GM18519 (cell line): ENCODE data around the gene PACS2.
"Not testable (repeated sequence)": the region's sequence is repeated elsewhere in the genome, so short reads cannot be mapped to it uniquely, and the experiment has no call there.

Experiments
- ATAC-seq: cut with Tn5 transposase; IDR thresholded peaks from one replicate; pipeline ENCODE4 v1.9.1; 2021; ENCODE audit warnings: mild to moderate bottlenecking, moderate library complexity; ENCODE audit not compliant: unreplicated experiment, low FRiP score

PACS2 gene

DNA sequence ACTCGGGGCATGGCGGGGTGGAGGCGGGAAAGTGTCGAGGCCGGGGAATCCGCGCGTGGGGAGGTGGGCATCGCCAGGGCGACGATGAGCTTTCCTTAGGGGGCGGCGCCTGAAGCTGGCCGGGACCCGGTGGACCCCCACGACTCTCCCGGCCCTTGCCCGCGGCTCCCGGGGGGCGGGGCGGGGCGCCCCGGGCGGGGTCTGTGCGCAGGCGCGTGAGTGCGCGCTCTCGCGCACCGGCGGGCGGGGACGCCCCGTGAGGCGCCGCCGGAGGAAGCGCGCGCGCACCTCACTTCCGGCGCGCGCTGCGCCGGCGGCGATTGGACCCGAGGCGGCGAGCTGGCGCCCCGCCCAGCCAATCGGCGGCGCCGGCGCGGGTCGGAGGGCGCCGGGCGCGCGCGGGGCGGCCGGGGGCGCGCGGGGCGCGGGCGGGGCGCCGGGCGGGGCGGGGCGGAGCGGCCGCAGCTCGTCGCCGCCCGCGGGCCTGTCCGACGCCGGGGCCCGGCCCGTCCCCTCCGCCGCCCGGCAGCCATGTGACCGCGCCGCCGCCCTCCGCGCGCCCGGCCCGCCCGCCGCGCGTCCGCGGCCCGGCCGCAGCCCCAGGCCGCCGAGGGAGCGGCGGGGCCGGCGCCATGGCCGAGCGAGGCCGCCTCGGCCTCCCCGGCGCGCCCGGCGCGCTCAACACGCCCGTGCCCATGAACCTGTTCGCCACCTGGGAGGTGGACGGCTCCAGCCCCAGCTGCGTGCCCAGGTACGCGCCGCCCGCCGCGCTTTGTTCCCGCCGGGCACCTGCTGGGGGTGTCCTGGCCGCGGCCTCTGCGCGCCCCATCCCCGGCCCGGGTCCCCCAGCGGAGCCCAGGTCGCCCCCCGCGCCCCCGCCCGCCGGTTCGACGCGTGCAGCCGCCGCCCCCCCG, at the start of gene PACS2:
PACS2 (plus strand) TSS at position 462 of the 914 bp plus-strand sequence; CDS start at position 633, 171 bp downstream.
- ATAC-seq, result peak; percentile 54

- no peak for ATAC-seq
These were observed 46.6 kb upstream of the PACS2 start for GRCh38 chr14:105267820-105268548.

DNA sequence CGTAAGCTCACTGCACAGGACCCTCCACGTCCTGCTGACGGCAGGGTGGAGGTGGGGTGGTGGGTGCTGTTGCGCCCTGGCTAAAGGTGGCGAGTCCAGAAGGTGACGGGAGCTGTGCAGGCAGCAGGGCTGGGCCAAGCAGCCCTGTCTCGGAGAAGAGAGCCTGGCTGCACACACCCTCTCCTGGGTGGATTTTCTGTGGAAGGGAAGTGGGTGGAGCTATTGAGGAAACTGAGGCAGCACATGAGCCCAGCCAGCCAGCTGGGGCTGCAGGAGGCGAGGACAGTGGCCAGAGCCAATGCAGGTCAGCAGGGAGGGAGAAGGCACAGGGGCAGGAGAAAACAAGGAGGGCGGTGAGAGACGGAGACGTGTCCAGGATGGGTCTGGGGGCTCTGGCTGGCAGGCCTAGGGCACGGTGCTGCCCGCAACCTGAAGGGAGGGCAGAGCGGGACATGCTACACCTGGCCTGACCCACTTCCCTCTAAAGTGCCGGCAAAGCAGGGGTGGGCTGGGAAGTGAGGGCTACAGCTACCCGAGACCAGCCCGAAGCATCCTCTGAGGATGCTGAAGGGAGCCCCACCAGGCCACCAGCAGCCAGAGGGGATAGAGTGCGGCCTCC, 45.7 kb upstream of the PACS2 start:
- ATAC-seq, result no peak

DNA sequence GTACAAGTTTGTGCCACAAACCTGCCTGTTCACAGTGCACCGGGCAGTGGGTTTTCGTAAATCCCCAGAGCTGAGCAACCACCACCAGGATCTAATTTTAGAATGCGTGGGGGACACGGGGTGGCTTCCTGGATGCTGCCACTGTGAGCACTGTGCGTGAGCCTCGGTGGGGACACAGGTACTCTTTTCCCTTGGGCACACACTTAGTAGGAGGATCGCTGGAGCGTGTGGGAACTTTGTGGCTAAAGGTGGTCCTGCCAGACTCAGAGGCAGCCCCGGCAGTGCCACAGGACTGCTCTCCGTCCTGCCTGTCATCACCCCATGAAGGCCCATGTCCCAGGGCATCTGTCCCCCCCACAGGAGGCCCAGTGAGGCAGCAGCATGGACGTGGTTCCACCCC, 45.1 kb upstream of the PACS2 start:
- no peak for ATAC-seq

GRCh38 chr14:105271224-105271890, 43.2 kb upstream of the PACS2 start:
- no peak for ATAC-seq

DNA sequence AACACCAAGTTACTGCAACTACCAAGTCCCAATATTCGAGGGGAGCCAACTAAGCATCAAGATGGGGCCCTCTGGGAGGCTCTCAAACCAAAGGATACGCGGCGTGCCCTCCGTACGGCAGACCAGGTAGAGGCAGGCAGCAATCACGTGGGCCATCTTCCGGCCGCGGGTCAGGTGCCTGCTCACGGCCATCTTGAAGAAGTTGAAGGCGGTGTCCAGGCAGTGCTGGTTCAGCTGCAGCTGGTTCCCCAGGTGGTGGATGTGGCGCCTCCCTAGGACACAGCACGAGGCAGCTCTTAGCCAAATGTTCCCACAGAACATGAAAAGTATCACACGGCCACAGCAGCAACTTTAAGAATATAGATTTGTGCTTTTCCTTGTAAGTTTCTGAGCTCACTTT, 41.9 kb upstream of the PACS2 start:
- no peak for ATAC-seq

DNA sequence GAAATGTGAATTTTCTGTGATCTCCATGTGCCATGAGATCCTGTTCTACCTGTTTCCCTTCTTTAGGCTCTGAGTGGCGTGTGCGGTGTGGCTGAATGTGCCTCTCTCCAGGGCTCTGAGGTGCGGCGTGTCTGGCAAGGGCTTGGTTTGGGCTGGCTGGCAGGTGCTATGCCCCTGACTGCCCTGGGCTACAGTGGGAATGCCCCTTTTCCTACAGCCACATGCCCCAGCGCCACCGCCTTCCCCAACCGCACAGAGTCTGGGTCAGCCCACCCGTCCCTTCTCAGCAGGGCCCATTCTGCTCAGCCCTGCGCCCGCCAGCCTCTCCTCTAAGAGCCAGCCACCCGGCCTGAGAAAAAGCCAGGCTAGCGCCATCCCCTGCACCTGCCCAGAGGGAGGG, 41.5 kb upstream of the PACS2 start:
- no peak for ATAC-seq

- ATAC-seq, result no peak
These were observed 39.9 kb upstream of the PACS2 start for GRCh38 chr14:105274637-105275036.

- no peak for ATAC-seq
These were observed 39.1 kb upstream of the PACS2 start for GRCh38 chr14:105275267-105275946.

DNA sequence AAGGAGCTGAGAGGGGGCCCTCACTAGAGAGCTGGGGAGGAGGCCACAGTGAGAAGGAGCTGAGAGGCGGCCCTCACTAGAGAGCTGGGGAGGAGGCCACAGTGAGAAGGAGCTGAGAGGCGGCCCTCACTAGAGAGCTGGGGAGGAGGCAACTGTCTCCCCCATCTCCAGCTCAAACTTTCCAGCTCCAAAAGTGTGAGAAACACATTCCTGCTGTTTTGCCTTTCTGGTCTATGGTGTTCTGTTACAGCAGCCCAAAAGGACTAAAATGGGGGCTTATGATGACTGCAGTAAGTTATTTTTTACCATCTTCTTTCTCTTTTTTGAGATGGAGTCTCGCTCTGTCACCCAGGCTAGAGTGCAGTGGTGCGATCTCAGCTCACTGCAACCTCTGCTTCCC, 37.1 kb upstream of the PACS2 start:
- ATAC-seq, result not testable (repeated sequence)

DNA sequence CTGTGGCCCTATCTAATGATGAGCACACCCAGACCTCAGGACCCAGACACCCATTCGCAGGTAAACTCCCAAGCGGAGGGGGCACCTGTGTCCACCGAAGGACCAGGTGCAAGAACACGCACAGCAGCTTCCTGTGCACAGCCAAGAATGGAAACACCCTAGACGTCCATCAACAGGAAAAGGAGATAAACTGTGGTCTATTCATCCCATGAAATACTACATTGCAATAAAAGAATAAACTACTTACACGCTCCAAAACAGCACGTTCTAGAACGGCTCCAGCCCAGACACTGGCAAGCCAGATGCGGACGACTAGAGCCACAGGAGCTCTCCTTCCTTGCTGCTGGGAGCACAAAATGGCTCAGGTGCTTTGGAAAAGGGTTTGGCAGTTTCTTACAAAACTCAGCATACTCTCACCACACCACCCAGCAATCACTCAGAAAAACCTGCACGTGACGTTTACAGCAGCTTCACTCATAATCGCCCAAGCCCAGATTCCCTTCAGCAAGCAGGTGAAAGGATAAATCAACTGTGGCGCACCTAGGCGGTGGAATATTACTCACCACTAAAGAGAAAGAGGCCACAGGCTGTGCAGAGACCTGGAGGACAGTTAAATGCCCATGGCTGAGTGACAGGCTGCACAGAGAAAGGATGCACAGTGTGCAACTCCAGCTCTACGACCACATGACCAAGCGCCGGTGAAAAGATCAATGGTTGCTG, 34.7 kb upstream of the PACS2 start:
- no peak for ATAC-seq

GRCh38 chr14:105280525-105280924, 34.0 kb upstream of the PACS2 start:
- no peak for ATAC-seq

GRCh38 chr14:105281371-105282097, 33.0 kb upstream of the PACS2 start:
- ATAC-seq, result no peak

DNA sequence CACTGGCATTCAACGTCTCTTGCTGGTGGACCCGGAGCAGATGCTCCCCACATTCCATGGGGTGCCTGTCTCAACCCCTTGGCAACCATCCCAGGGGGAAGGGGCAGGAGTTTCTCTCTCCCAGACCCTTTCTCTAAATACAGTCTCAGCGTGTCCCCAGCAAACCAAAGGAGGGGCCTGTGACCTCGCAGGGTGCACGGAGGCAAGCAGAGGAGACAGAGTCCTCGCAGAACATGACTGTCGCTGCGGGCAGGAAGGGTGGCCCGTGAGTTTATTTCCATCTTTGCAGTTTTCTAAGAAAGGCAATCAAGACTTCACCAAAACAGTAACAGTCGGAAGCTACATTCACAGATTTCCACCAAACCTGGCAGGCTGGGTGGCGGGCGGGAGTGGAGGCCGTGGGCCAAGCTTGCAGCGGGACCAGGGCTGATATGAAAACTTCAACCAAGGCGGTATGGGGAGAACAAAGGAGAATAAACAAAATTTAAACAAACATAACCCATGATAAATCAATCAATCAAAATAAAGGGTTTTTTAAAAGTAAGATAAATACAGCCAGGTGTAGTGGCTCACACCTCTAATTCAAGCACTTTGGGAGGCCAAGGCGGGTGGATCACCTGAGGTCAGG, 32.3 kb upstream of the PACS2 start:
- ATAC-seq, result no peak

- no peak for ATAC-seq
These were observed 31.5 kb upstream of the PACS2 start for GRCh38 chr14:105283028-105283427.

GRCh38 chr14:105283899-105284298, 30.6 kb upstream of the PACS2 start:
- ATAC-seq, result no peak

DNA sequence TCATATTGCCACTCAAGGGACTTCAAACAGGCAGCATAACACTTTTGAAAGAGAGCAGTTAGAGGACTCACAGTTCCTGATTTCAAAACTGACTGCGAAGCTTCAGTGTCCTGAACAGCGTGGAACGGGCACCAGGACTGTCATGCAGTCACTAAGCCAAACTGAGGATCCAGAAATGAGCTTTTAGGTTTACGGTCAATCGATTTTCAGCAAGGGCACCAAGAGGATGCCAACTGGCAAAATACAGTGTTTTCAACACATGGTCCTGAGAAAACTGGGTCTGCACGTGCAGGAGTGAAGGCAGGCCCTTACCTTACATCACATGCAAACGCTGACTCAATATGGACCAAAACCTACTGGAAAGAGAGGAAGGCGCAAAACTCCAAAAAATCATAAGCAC, 29.4 kb upstream of the PACS2 start:
- no peak for ATAC-seq

DNA sequence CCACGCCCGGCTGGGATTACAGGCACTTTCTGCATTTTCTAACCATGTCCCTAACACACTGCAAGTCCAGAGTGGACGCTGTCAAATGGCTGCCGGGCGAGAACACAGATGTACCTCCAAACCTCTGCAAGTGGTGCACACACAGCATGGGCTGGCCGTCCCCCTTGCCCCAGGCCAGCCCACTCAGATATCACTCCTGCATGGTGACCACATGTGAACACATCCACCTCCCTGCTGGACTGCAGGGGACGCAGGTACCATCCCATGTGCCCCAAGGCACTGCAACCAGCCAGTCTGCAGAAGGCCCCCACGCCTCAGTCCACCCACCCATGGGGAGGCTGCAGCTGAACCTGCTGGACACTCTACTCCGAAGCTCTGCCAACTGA, 27.8 kb upstream of the PACS2 start:
- no peak for ATAC-seq
